22Rv1 (cell line): ENCODE data around the gene BTD.

Experiments
- H3K27ac ChIP-seq: fragments of 450-650 bp; 2 replicates; pipeline ENCODE4 v1.5.1; 2017
- CTCF ChIP-seq: fragments of 450-650 bp; IDR thresholded peaks from 2 replicates; pipeline ENCODE4 v1.5.1; 2017; ENCODE audit warnings: mild to moderate bottlenecking
- ZFX ChIP-seq: fragments of 450-650 bp; IDR thresholded peaks from 2 replicates; pipeline ENCODE4 v1.6.1; 2017; ENCODE audit warnings: antibody characterized with exemption, borderline replicate concordance

Gene BTD

GRCh38 chr3:15562560-15562959 is 39.0 kb upstream of the BTD start:
- H3K27ac ChIP-seq = no peak overlapping the region
- TF ChIP-seq ZFX (no peak), CTCF (no peak)

GRCh38 chr3:15563190-15563589 is 38.4 kb upstream of the BTD start:
- no peak overlapping the region for H3K27ac ChIP-seq
- TF ChIP-seq ZFX = no peak
- TF ChIP-seq CTCF = no peak

GRCh38 chr3:15572138-15572537 is 29.4 kb upstream of the BTD start:
- TF ChIP-seq CTCF (no peak), ZFX (no peak)
- no peak overlapping the region for H3K27ac ChIP-seq

GRCh38 chr3:15575446-15575845 is 26.1 kb upstream of the BTD start:
- no peak overlapping the region for H3K27ac ChIP-seq
- TF ChIP-seq ZFX (no peak), CTCF (no peak)

- no peak overlapping the region for H3K27ac ChIP-seq
Measured at GRCh38 chr3:15576475-15576874, 25.1 kb upstream of the BTD start.

GRCh38 chr3:15578289-15578867 is 23.2 kb upstream of the BTD start:
- no peak overlapping the region for H3K27ac ChIP-seq
- TF ChIP-seq ZFX = no peak
- no peak for TF ChIP-seq CTCF

More at GRCh38 chr3:15576475-15576874, 25.1 kb upstream of the BTD start:
- TF ChIP-seq ZFX (no peak), CTCF (no peak)

GRCh38 chr3:15579051-15579450 is 22.5 kb upstream of the BTD start:
- no peak overlapping the region for H3K27ac ChIP-seq
- TF ChIP-seq CTCF (no peak), ZFX (no peak)
